ENCODE data around the gene LPIN1. TPM values are rescaled to one million over a fixed set of nuclear protein-coding genes. Genes with fewer than 3 reads are reported as not detected.
"Not testable (repeated sequence)": the region's sequence is repeated elsewhere in the genome, so short reads cannot be mapped to it uniquely, and the experiment has no call there.

Gene LPIN1
- total and polyA plus RNA-seq, 4 donors, result 10.1 to 27.4 (median 13.4) TPM

- no peak overlapping the region for H3K27ac ChIP-seq (ENCODE audit: low read depth in 1 of 2, low read length in 2 of 2)
- H3K27me3 ChIP-seq (ENCODE audit: control insufficient read depth in 4 of 4, insufficient read depth in 4 of 4, low read length in 3 of 4), result no peaks in the 10 kb centered on the region
- no peak for DNase-seq (ENCODE audit: low spot score)
- no peaks in the 10 kb centered on the region for H3K9me3 ChIP-seq (ENCODE audit: control insufficient read depth in 4 of 4, low read length in 3 of 4)
- TF ChIP-seq SP1 (IDR thresholded peaks at IDR 0.05) (no peak), RXRA (IDR thresholded peaks at IDR 0.05) (no peak)
- peaks cover 0 to 2% (median under 1%) of the 10 kb centered on the region in 4 donors for H3K36me3 ChIP-seq (ENCODE audit: control insufficient read depth in 4 of 4, insufficient read depth in 3 of 4, low read depth in 1 of 4, low read length in 3 of 4)
- no peak overlapping the region for H3K4me3 ChIP-seq (ENCODE audit: low read depth in 1 of 3, low read length in 3 of 3)
- H3K9ac ChIP-seq (ENCODE audit: low read depth in 1 of 2, low read length in 2 of 2), result no peak overlapping the region
- H3K4me1 ChIP-seq (ENCODE audit: control insufficient read depth in 4 of 4, insufficient read depth in 4 of 4, low read length in 3 of 4), result peaks cover 4 to 8% (median 6%) of the 10 kb centered on the region in 4 donors
- 83% methylated on average over 4 of the region's 4 CpGs for WGBS
These were observed 12.2 kb downstream of the LPIN1 start for GRCh38 chr2:11758647-11759046.

GRCh38 chr2:11759182-11759975, 12.9 kb downstream of the LPIN1 start:
- H3K36me3 ChIP-seq (ENCODE audit: control insufficient read depth in 4 of 4, insufficient read depth in 3 of 4, low read depth in 1 of 4, low read length in 3 of 4); H3K9ac ChIP-seq (ENCODE audit: low read depth in 1 of 2, low read length in 2 of 2); H3K27me3 ChIP-seq (ENCODE audit: control insufficient read depth in 4 of 4, insufficient read depth in 4 of 4, low read length in 3 of 4); H3K4me3 ChIP-seq (ENCODE audit: low read depth in 1 of 3, low read length in 3 of 3); DNase-seq (ENCODE audit: low spot score); H3K9me3 ChIP-seq (ENCODE audit: control insufficient read depth in 4 of 4, low read length in 3 of 4); H3K27ac ChIP-seq (ENCODE audit: low read depth in 1 of 2, low read length in 2 of 2); H3K4me1 ChIP-seq (ENCODE audit: control insufficient read depth in 4 of 4, insufficient read depth in 4 of 4, low read length in 3 of 4): not testable (repeated sequence)
- WGBS, result 94% methylated on average over 25 of the region's 32 CpGs

GRCh38 chr2:11761259-11761658, 14.8 kb downstream of the LPIN1 start:
- WGBS, result 80% methylated on average over 2 of the region's 2 CpGs

GRCh38 chr2:11762031-11762430, 15.6 kb downstream of the LPIN1 start:
- Histone ChIP-seq H3K4me3 (ENCODE audit: low read depth in 1 of 3, low read length in 3 of 3) (no peak overlapping the region), H3K9ac (ENCODE audit: low read depth in 1 of 2, low read length in 2 of 2) (no peak overlapping the region), H3K27ac (ENCODE audit: low read depth in 1 of 2, low read length in 2 of 2) (no peak overlapping the region), H3K4me1 (ENCODE audit: control insufficient read depth in 4 of 4, insufficient read depth in 4 of 4, low read length in 3 of 4) (peaks cover 0 to 10% (median 6%) of the 10 kb centered on the region in 4 donors), H3K36me3 (ENCODE audit: control insufficient read depth in 4 of 4, insufficient read depth in 3 of 4, low read depth in 1 of 4, low read length in 3 of 4) (peaks cover 8 to 20% (median 13%) of the 10 kb centered on the region in 4 donors), H3K9me3 (ENCODE audit: control insufficient read depth in 4 of 4, low read length in 3 of 4) (no peaks in the 10 kb centered on the region), H3K27me3 (ENCODE audit: control insufficient read depth in 4 of 4, insufficient read depth in 4 of 4, low read length in 3 of 4) (no peaks in the 10 kb centered on the region)
- DNase-seq (ENCODE audit: low spot score), result no peak
- WGBS, result 97% methylated on average over 14 of the region's 14 CpGs
- TF ChIP-seq EGR1 (IDR thresholded peaks at IDR 0.05; ENCODE audit: low read depth in 2 of 2), result no peak
- TF ChIP-seq RAD21 (IDR thresholded peaks at IDR 0.05), result no peak
- no peak for TF ChIP-seq MAX (IDR thresholded peaks at IDR 0.05)
- TF ChIP-seq CTCF (IDR thresholded peaks at IDR 0.05; ENCODE audit: low read depth, low read length, missing input control), result no peak
- TF ChIP-seq RXRA (IDR thresholded peaks at IDR 0.05), result no peak
- no peak for TF ChIP-seq FOXA1 (IDR thresholded peaks at IDR 0.05)
- no peak for TF ChIP-seq NR2F2 (IDR thresholded peaks at IDR 0.05)

More at GRCh38 chr2:11761259-11761658, 14.8 kb downstream of the LPIN1 start:
- DNase-seq (ENCODE audit: low spot score), result no peak
- no peak overlapping the region for H3K9ac ChIP-seq (ENCODE audit: low read depth in 1 of 2, low read length in 2 of 2)
- TF ChIP-seq ZBTB33 (IDR thresholded peaks at IDR 0.05) (no peak), HNF4A (conservative IDR thresholded peaks at IDR 0.05) (no peak), YY1 (IDR thresholded peaks at IDR 0.05) (no peak), MAX (IDR thresholded peaks at IDR 0.05) (no peak)
- H3K27me3 ChIP-seq (ENCODE audit: control insufficient read depth in 4 of 4, insufficient read depth in 4 of 4, low read length in 3 of 4), result no peaks in the 10 kb centered on the region
- H3K9me3 ChIP-seq (ENCODE audit: control insufficient read depth in 4 of 4, low read length in 3 of 4), result no peaks in the 10 kb centered on the region
- H3K36me3 ChIP-seq (ENCODE audit: control insufficient read depth in 4 of 4, insufficient read depth in 3 of 4, low read depth in 1 of 4, low read length in 3 of 4), result peaks cover 4 to 12% (median 8%) of the 10 kb centered on the region in 4 donors
- H3K4me3 ChIP-seq (ENCODE audit: low read depth in 1 of 3, low read length in 3 of 3), result no peak overlapping the region
- no peak overlapping the region for H3K27ac ChIP-seq (ENCODE audit: low read depth in 1 of 2, low read length in 2 of 2)
- H3K4me1 ChIP-seq (ENCODE audit: control insufficient read depth in 4 of 4, insufficient read depth in 4 of 4, low read length in 3 of 4), result peaks cover 0 to 10% (median 6%) of the 10 kb centered on the region in 4 donors

All from liver (tissue), 9 donors.